ENCODE results near the gene CPLX3.

Gene CPLX3

GRCh38 chr15:74829486-74829885 is 3.1 kb downstream of the CPLX3 start:
- TF ChIP-seq EZH2phosphoT487 (IDR thresholded peaks at IDR 0.05; ENCODE audit: borderline replicate concordance) (no peak), CTCF (conservative IDR thresholded peaks at IDR 0.05; ENCODE audit: low read length) (no peak)
- no peak overlapping the region for H3K4me3 ChIP-seq (ENCODE audit: low read length, poor library complexity, severe bottlenecking)
- H3K4me2 ChIP-seq (ENCODE audit: low read depth, low read length, poor library complexity, severe bottlenecking), result no peak overlapping the region
- peaks cover 10% of the 10 kb centered on the region for H3K4me1 ChIP-seq (ENCODE audit: insufficient read depth, low read length, poor library complexity, severe bottlenecking)
- H4K20me1 ChIP-seq (ENCODE audit: insufficient read depth, low read length, poor library complexity, severe bottlenecking), result no peaks in the 10 kb centered on the region
- H3K27me3 ChIP-seq (ENCODE audit: insufficient read depth, low read length, poor library complexity, severe bottlenecking), result no peaks in the 10 kb centered on the region
- no peaks in the 10 kb centered on the region for H3K79me2 ChIP-seq (ENCODE audit: insufficient read depth, low read length)
- H3F3A ChIP-seq (ENCODE audit: low read depth), result no peaks in the 10 kb centered on the region
- no peaks in the 10 kb centered on the region for H3K36me3 ChIP-seq (ENCODE audit: insufficient read depth, low read length)
- no peak overlapping the region for H3K9ac ChIP-seq (ENCODE audit: low read depth, low read length, poor library complexity, severe bottlenecking)
- no peak overlapping the region for H2AFZ ChIP-seq (ENCODE audit: low read length)
- no peaks in the 10 kb centered on the region for H3K9me3 ChIP-seq (ENCODE audit: insufficient read depth, low read depth, low read length)
- H3K9me2 ChIP-seq (replicated peaks; ENCODE audit: low read depth, low read length), result no peaks in the 10 kb centered on the region

GRCh38 chr15:74829991-74830390 is 3.6 kb downstream of the CPLX3 start:
- H3K9me2 ChIP-seq (replicated peaks; ENCODE audit: low read depth, low read length), result no peaks in the 10 kb centered on the region
- no peaks in the 10 kb centered on the region for H3K27me3 ChIP-seq (ENCODE audit: insufficient read depth, low read length, poor library complexity, severe bottlenecking)
- TF ChIP-seq CTCF (conservative IDR thresholded peaks at IDR 0.05; ENCODE audit: low read length) (no peak), EZH2phosphoT487 (IDR thresholded peaks at IDR 0.05; ENCODE audit: borderline replicate concordance) (no peak)
- H3K36me3 ChIP-seq (ENCODE audit: insufficient read depth, low read length), result no peaks in the 10 kb centered on the region
- no peaks in the 10 kb centered on the region for H3K79me2 ChIP-seq (ENCODE audit: insufficient read depth, low read length)
- H3K9me3 ChIP-seq (ENCODE audit: insufficient read depth, low read depth, low read length), result no peaks in the 10 kb centered on the region
- no peaks in the 10 kb centered on the region for H4K20me1 ChIP-seq (ENCODE audit: insufficient read depth, low read length, poor library complexity, severe bottlenecking)
- no peak overlapping the region for H3K4me3 ChIP-seq (ENCODE audit: low read length, poor library complexity, severe bottlenecking)
- H3K4me1 ChIP-seq (ENCODE audit: insufficient read depth, low read length, poor library complexity, severe bottlenecking), result peaks cover 10% of the 10 kb centered on the region
- no peaks in the 10 kb centered on the region for H3F3A ChIP-seq (ENCODE audit: low read depth)
- no peak overlapping the region for H2AFZ ChIP-seq (ENCODE audit: low read length)
- no peak overlapping the region for H3K9ac ChIP-seq (ENCODE audit: low read depth, low read length, poor library complexity, severe bottlenecking)
- H3K4me2 ChIP-seq (ENCODE audit: low read depth, low read length, poor library complexity, severe bottlenecking), result no peak overlapping the region

- Histone ChIP-seq H3K9me3 (ENCODE audit: insufficient read depth, low read depth, low read length) (no peaks in the 10 kb centered on the region), H3K9ac (ENCODE audit: low read depth, low read length, poor library complexity, severe bottlenecking) (no peak overlapping the region), H3K27me3 (ENCODE audit: insufficient read depth, low read length, poor library complexity, severe bottlenecking) (no peaks in the 10 kb centered on the region), H3F3A (ENCODE audit: low read depth) (no peaks in the 10 kb centered on the region), H3K36me3 (ENCODE audit: insufficient read depth, low read length) (no peaks in the 10 kb centered on the region), H4K20me1 (ENCODE audit: insufficient read depth, low read length, poor library complexity, severe bottlenecking) (no peaks in the 10 kb centered on the region), H2AFZ (ENCODE audit: low read length) (no peak overlapping the region), H3K4me1 (ENCODE audit: insufficient read depth, low read length, poor library complexity, severe bottlenecking) (peaks cover 10% of the 10 kb centered on the region), H3K9me2 (replicated peaks; ENCODE audit: low read depth, low read length) (no peaks in the 10 kb centered on the region), H3K79me2 (ENCODE audit: insufficient read depth, low read length) (no peaks in the 10 kb centered on the region), H3K4me2 (ENCODE audit: low read depth, low read length, poor library complexity, severe bottlenecking) (no peak overlapping the region), H3K4me3 (ENCODE audit: low read length, poor library complexity, severe bottlenecking) (no peak overlapping the region)
- no peak for TF ChIP-seq CTCF (conservative IDR thresholded peaks at IDR 0.05; ENCODE audit: low read length)
- TF ChIP-seq EZH2phosphoT487 (IDR thresholded peaks at IDR 0.05; ENCODE audit: borderline replicate concordance), result no peak
Observed at GRCh38 chr15:74830868-74831267, 4.4 kb downstream of the CPLX3 start.

Measured in Loucy (cell line).